ENCODE results near the gene NMT2. TPM values are rescaled to one million over a fixed set of nuclear protein-coding genes. Genes with fewer than 3 reads are reported as not detected.

The NMT2 gene
- total and polyA plus RNA-seq, 12 donors: 3.4 to 31.4 (median 7.3) TPM

- TF ChIP-seq CTCF (IDR thresholded peaks at IDR 0.05): no peak
- TF ChIP-seq POLR2A (IDR thresholded peaks at IDR 0.05): no peak
- Histone ChIP-seq H3K27ac (no peak overlapping the region), H3K27me3 (no peaks in the 10 kb centered on the region), H3K9me3 (replicated peaks in 1 of 3) (no peaks in the 10 kb centered on the region), H3K36me3 (replicated peaks in 1 of 2) (no peaks in the 10 kb centered on the region), H3K4me1 (replicated peaks in 1 of 2) (no peaks in the 10 kb centered on the region), H3K4me3 (no peak overlapping the region)
- no peak for DNase-seq
- intact Hi-C loops (cut with DNase I): no loop called here
- 60 to 75% (median 62%) methylated on average over 2 of the region's 2 CpGs for WGBS, 4 donors
These were observed 28.8 kb upstream of the NMT2 start for GRCh38 chr10:15197276-15197675.

- peak in 1 of 7 donors; percentile 63 for DNase-seq
- H3K4me3 ChIP-seq: no peak overlapping the region
- TF ChIP-seq POLR2A (IDR thresholded peaks at IDR 0.05): no peak
- TF ChIP-seq CTCF (IDR thresholded peaks at IDR 0.05): no peak
These were observed 27.7 kb upstream of the NMT2 start for GRCh38 chr10:15196021-15196834.

DNA sequence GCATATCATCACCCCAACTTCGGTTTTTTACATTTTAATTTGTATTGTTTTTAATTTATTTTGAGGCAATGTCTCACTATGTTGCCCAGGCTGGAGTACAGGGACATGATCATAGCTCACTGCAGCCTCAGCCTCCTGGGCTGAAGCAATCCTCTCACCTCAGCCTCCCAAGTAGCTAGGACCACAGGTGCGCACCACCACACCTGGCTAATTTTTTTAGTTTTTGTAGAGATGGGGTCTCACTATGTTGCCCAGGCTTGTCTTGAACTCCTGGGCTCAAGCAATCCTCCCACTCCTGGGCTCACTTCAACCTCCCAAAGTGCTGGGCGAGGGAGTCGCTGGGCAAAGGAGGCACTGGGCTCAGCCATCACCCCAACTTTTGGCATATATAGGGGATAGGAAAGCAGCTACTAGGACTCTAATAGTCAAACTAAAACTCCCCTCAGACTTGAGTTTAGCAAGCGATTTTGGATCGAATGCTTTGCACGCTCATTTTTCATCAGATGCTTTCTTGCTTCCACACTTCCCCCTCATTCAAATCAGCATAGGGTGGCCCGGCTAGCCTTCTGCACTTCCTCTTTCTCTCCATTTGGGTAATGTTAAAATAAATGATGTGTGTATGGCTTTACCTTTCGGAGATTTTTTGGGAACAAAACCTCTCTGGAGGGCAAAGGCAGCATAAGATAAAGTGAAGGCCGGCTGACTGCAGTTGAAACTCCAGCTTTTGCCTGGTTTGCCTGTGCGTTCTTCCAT, 20.8 kb upstream of the NMT2 start:
- DNase-seq: no peak
- 80 to 87% (median 82%) methylated on average over 10 to 11 of the region's 11 CpGs for WGBS, 4 donors
- intact Hi-C loops (cut with DNase I): no loop called here

More at GRCh38 chr10:15196021-15196834, 27.7 kb upstream of the NMT2 start:
- Histone ChIP-seq H3K27ac (no peak overlapping the region), H3K9me3 (replicated peaks in 1 of 3) (no peaks in the 10 kb centered on the region), H3K36me3 (replicated peaks in 1 of 2) (no peaks in the 10 kb centered on the region), H3K4me1 (replicated peaks in 1 of 2) (no peaks in the 10 kb centered on the region), H3K27me3 (no peaks in the 10 kb centered on the region)
- WGBS, 4 donors: 49 to 69% (median 64%) methylated on average over 12 of the region's 12 CpGs
- intact Hi-C loops (cut with DNase I): no loop called here

More for the DNA sequence above, 20.8 kb upstream of the NMT2 start:
- Histone ChIP-seq H3K9me3 (replicated peaks in 1 of 3) (no peaks in the 10 kb centered on the region), H3K4me1 (replicated peaks in 1 of 2) (no peaks in the 10 kb centered on the region), H3K27ac (no peak overlapping the region), H3K27me3 (no peaks in the 10 kb centered on the region), H3K4me3 (no peak overlapping the region), H3K36me3 (replicated peaks in 1 of 2) (no peaks in the 10 kb centered on the region)
- TF ChIP-seq CTCF (IDR thresholded peaks at IDR 0.05): no peak
- no peak for TF ChIP-seq POLR2A (IDR thresholded peaks at IDR 0.05)
